GM21786 (cell line): ENCODE data around the gene PROC.

Experiments used
- ATAC-seq: cut with Tn5 transposase; IDR thresholded peaks from one replicate; pipeline ENCODE4 v1.9.1; 2021; ENCODE audit not compliant: unreplicated experiment

The PROC gene

GRCh38 chr2:127453392-127454171 is 35.4 kb downstream of the PROC start:
- ATAC-seq: no peak

GRCh38 chr2:127454595-127455565 is 36.7 kb downstream of the PROC start:
- ATAC-seq: no peak

- ATAC-seq: no peak
Measured at GRCh38 chr2:127455566-127456493, 37.6 kb downstream of the PROC start.

GRCh38 chr2:127456960-127457359 is 38.7 kb downstream of the PROC start:
- ATAC-seq: no peak

- ATAC-seq: no peak
Measured at GRCh38 chr2:127462461-127462860, 44.2 kb downstream of the PROC start.

- ATAC-seq: no peak
Measured at GRCh38 chr2:127463155-127463991, 45.1 kb downstream of the PROC start.

- no peak for ATAC-seq
Measured at GRCh38 chr2:127464470-127465257, 46.4 kb downstream of the PROC start.

GRCh38 chr2:127465258-127465657 is 47.0 kb downstream of the PROC start:
- ATAC-seq: no peak

- ATAC-seq: no peak
Measured at GRCh38 chr2:127469051-127469450, 50.8 kb downstream of the PROC start.

GRCh38 chr2:127469974-127470373 is 51.7 kb downstream of the PROC start:
- no peak for ATAC-seq

- ATAC-seq: no peak
Measured at GRCh38 chr2:127471286-127471988, 53.2 kb downstream of the PROC start.

- ATAC-seq: no peak
Measured at GRCh38 chr2:127472268-127472667, 54.0 kb downstream of the PROC start.

GRCh38 chr2:127475788-127476187 is 57.6 kb downstream of the PROC start:
- ATAC-seq: no peak
